Choroid plexus epithelial cell (primary cell): Measurements from ENCODE around the gene HTR4.
A peak's percentile ranks its signal among the peaks of the same experiment; 100 is the strongest.

Experiments used
- DNase-seq: peaks from one replicate; pipeline ENCODE4 v3.0.0-alpha.2; 2010; ENCODE audit warnings: low read depth
- H3K4me3 ChIP-seq: 2 replicates; pipeline ENCODE4 v1.5.1; 2011; ENCODE audit warnings: low read depth, mild to moderate bottlenecking, control low read depth, low read length, moderate library complexity
- TF ChIP-seq, protein P1 (sequence below): conservative IDR thresholded peaks from 2 replicates; pipeline ENCODE4 v1.5.1; 2011; ENCODE audit warnings: low read depth, mild to moderate bottlenecking, control low read depth, inconsistent platforms, low read length, moderate library complexity

Gene HTR4

GRCh38 chr5:148484651-148485050, 169.7 kb downstream of the HTR4 start:
- TF ChIP-seq, protein P1, sequence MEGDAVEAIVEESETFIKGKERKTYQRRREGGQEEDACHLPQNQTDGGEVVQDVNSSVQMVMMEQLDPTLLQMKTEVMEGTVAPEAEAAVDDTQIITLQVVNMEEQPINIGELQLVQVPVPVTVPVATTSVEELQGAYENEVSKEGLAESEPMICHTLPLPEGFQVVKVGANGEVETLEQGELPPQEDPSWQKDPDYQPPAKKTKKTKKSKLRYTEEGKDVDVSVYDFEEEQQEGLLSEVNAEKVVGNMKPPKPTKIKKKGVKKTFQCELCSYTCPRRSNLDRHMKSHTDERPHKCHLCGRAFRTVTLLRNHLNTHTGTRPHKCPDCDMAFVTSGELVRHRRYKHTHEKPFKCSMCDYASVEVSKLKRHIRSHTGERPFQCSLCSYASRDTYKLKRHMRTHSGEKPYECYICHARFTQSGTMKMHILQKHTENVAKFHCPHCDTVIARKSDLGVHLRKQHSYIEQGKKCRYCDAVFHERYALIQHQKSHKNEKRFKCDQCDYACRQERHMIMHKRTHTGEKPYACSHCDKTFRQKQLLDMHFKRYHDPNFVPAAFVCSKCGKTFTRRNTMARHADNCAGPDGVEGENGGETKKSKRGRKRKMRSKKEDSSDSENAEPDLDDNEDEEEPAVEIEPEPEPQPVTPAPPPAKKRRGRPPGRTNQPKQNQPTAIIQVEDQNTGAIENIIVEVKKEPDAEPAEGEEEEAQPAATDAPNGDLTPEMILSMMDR, result no peak
- no peak overlapping the region for H3K4me3 ChIP-seq
- DNase-seq, result no peak

GRCh38 chr5:148483750-148484149, 170.6 kb downstream of the HTR4 start:
- TF ChIP-seq, protein P1, result no peak
- H3K4me3 ChIP-seq, result no peak overlapping the region

GRCh38 chr5:148482697-148483462, 171.4 kb downstream of the HTR4 start:
- peak; percentile 69 for DNase-seq
- H3K4me3 ChIP-seq, result no peak overlapping the region
- TF ChIP-seq, protein P1, result peak; percentile 89

More at GRCh38 chr5:148483750-148484149, 170.6 kb downstream of the HTR4 start:
- no peak for DNase-seq

- H3K4me3 ChIP-seq, result no peak overlapping the region
Measured at GRCh38 chr5:148482196-148482595, 172.1 kb downstream of the HTR4 start.

DNA sequence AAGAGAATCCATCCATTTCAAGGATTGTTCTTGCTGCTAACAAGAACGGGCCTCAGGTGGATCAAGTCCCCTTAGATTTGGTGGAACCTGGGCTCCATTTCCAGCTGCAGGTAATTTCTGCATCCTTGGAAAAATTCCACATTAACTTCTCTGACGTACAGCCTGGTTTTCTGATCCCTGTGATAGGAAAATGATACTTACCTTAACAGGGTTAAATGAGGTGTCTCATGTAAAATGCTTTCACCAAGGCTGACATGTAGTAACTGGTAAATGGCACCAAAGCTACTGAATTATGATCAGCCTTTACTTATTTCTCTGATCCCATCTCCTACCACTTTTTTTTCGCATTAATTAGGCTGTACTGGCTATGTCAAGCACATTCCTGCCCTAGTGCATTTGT, 176.9 kb downstream of the HTR4 start:
- no peak for DNase-seq
- TF ChIP-seq, protein P1, result no peak
- H3K4me3 ChIP-seq, result no peak overlapping the region

More at GRCh38 chr5:148482196-148482595, 172.1 kb downstream of the HTR4 start:
- DNase-seq, result no peak
- TF ChIP-seq, protein P1, result no peak

DNA sequence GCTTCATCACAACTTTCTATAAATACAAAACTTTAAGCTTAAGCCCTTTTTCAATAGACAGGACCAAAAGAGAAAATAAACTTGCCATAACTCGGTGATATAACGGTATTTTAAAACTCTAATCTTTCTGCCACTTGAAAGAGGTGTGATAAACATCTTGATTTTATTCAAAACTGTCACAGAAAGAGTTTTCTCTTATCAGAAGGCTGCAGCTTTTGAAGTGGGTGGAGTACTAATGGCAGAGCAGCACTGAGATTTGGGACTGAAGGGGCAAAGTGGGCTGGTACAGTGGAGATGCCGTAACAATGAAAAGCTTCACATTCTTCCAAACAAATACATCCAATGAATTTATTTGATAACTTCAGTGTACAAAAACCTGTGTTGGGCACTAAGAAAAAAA, 178.0 kb downstream of the HTR4 start:
- no peak for DNase-seq
- no peak overlapping the region for H3K4me3 ChIP-seq
- TF ChIP-seq, protein P1, result no peak

DNA sequence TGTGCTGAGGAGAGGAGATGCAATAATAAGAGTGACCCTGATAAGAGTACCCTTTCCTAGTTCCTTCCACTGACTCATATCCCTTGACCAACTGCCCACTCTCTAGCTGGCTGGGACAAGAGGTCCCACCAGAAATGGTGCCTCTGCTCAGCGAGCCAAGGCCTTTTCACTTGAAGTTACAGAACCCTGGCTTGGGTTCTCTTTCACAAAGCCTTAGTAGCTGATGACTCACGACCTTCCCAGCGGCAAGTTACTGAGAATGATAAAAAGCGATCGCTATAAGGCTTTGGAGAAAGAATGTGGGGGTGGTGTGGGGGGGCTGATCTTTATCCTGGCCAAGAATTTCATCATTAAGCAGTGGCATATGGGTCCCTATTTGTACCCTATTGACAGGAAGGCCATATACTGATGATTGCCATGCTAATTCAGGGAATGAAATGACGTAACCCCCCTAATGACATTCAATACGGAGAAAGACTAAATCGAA, 180.3 kb downstream of the HTR4 start:
- TF ChIP-seq, protein P1, result no peak
- H3K4me3 ChIP-seq, result no peak overlapping the region
- peak; percentile 12 for DNase-seq
